Keratinocyte (primary cell): Measurements from ENCODE around the gene IL17RD. TPM values are rescaled to one million over a fixed set of nuclear protein-coding genes. Genes with fewer than 3 reads are reported as not detected.

Experiments
- DNase-seq: peaks from one replicate; pipeline ENCODE4 v3.0.0-alpha.2; 2011; ENCODE audit warnings: low read depth, missing footprints, low spot score
- FAIRE-seq: peaks from 2 replicates; lab custom pipeline; 2011; peaks lifted over from hg19 to GRCh38; lab: Jason Lieb, UNC
- H2AFZ ChIP-seq: 2 replicates; pipeline ENCODE4 v1.6.0; 2012; ENCODE audit warnings: low read length, control low read depth, inconsistent platforms; ENCODE audit not compliant: control insufficient read depth
- H3K27ac ChIP-seq: 2 replicates; pipeline ENCODE4 v1.5.1; 2011; ENCODE audit warnings: low read length; ENCODE audit not compliant: control insufficient read depth, insufficient read depth
- H3K27me3 ChIP-seq: 3 replicates; pipeline ENCODE4 v1.6.0; 2011; ENCODE audit warnings: low read length; ENCODE audit not compliant: control insufficient read depth, insufficient read depth; ENCODE audit errors: extremely low read depth
- H3K36me3 ChIP-seq, 2 experiments: 2 replicates in 1 of 2; 3 replicates in 1 of 2; pipeline ENCODE4 v1.5.1; 2011; ENCODE audit warnings: low read length in 2 of 2, mild to moderate bottlenecking in 1 of 2; ENCODE audit not compliant: control insufficient read depth in 2 of 2, insufficient read depth in 2 of 2; ENCODE audit errors: extremely low read depth in 1 of 2
- H3K4me1 ChIP-seq: 3 replicates; pipeline ENCODE4 v1.5.1; 2011; ENCODE audit warnings: low read length; ENCODE audit not compliant: control insufficient read depth, insufficient read depth; ENCODE audit errors: extremely low read depth
- H3K4me2 ChIP-seq: 3 replicates; pipeline ENCODE4 v1.6.0; 2011; ENCODE audit warnings: low read depth, low read length; ENCODE audit not compliant: control insufficient read depth, insufficient read depth; ENCODE audit errors: extremely low read depth
- H3K4me3 ChIP-seq, 3 experiments: fragments of 200-600 bp in 1 of 3; sonication (generic) in 1 of 3; 2 replicates in 2 of 3; 3 replicates in 1 of 3; pipeline ENCODE4 v1.5.1; 2011 to 2016; ENCODE audit warnings: low read length in 3 of 3, mild to moderate bottlenecking in 3 of 3, control low read depth in 2 of 3, inconsistent platforms in 1 of 3, low read depth in 1 of 3, mixed read lengths in 1 of 3, mixed run types in 1 of 3, moderate library complexity in 1 of 3; ENCODE audit not compliant: control insufficient read depth in 2 of 3, insufficient read depth in 2 of 3; ENCODE audit errors: extremely low read depth in 1 of 3
- H3K79me2 ChIP-seq: 2 replicates; pipeline ENCODE4 v1.6.0; 2012; ENCODE audit warnings: low read length; ENCODE audit not compliant: control insufficient read depth, insufficient read depth
- H3K9ac ChIP-seq: 3 replicates; pipeline ENCODE4 v1.6.0; 2011; ENCODE audit warnings: low read length; ENCODE audit not compliant: control insufficient read depth, insufficient read depth; ENCODE audit errors: extremely low read depth
- H3K9me1 ChIP-seq: 3 replicates; pipeline ENCODE4 v1.6.0; 2011; ENCODE audit warnings: low read length; ENCODE audit not compliant: control insufficient read depth, insufficient read depth; ENCODE audit errors: extremely low read depth
- H3K9me3 ChIP-seq: 2 replicates; pipeline ENCODE4 v1.5.1; 2012; ENCODE audit warnings: low read depth, low read length; ENCODE audit not compliant: control insufficient read depth
- H4K20me1 ChIP-seq: 3 replicates; pipeline ENCODE4 v1.6.0; 2011; ENCODE audit warnings: low read length; ENCODE audit not compliant: control insufficient read depth, insufficient read depth; ENCODE audit errors: extremely low read depth
- EZH2 ChIP-seq: IDR thresholded peaks from one replicate; pipeline ENCODE4 v1.6.1; 2012; ENCODE audit warnings: inconsistent platforms, mild to moderate bottlenecking, low read length, moderate library complexity
- dilution Hi-C: fragments of 300-500 bp; cut with MboI; formaldehyde crosslinking; loops from one replicate; pipeline ENCODE4 v1.7.0; 2020; ENCODE audit warnings: low sequenced_read_pairs; ENCODE audit not compliant: extremely low pct_ligation_motif_present
- polyA plus RNA-seq, 5 experiments: library from polyadenylated mRNA; depleted of rRNA in 3 of 5; stranded (reverse) in 3 of 5; stranded (forward) in 1 of 5; unstranded in 1 of 5; fragments of >200 nt; gene quantifications; 1 replicate in 1 of 5; 2 replicates in 3 of 5; 3 replicates in 1 of 5; pipeline versions ENCODE4 v1.2.1 to v1.2.3, GENCODE V29; 2011 to 2012; ENCODE audit warnings: missing spikeins in 2 of 5, low read depth in 1 of 5, low replicate concordance in 1 of 5
- TF ChIP-seq, protein P1 (sequence below), 3 experiments: IDR thresholded peaks in 1 of 3; conservative IDR thresholded peaks in 1 of 3; optimal IDR thresholded peaks in 1 of 3; 2 replicates in 2 of 3; 3 replicates in 1 of 3; pipeline versions ENCODE3 to v1.5.1; 2011; ENCODE audit warnings: low read length in 3 of 3, mild to moderate bottlenecking in 3 of 3, moderate library complexity in 2 of 3, control low read depth in 1 of 3, inconsistent platforms in 1 of 3; ENCODE audit not compliant: insufficient read depth in 2 of 3; ENCODE audit errors: extremely low read depth in 1 of 3

The IL17RD gene
- polyA plus RNA-seq, 1 donor (not counting 4 experiments of a cell fraction or from before 2014, with no cell fraction given) = 1.4 TPM

DNA sequence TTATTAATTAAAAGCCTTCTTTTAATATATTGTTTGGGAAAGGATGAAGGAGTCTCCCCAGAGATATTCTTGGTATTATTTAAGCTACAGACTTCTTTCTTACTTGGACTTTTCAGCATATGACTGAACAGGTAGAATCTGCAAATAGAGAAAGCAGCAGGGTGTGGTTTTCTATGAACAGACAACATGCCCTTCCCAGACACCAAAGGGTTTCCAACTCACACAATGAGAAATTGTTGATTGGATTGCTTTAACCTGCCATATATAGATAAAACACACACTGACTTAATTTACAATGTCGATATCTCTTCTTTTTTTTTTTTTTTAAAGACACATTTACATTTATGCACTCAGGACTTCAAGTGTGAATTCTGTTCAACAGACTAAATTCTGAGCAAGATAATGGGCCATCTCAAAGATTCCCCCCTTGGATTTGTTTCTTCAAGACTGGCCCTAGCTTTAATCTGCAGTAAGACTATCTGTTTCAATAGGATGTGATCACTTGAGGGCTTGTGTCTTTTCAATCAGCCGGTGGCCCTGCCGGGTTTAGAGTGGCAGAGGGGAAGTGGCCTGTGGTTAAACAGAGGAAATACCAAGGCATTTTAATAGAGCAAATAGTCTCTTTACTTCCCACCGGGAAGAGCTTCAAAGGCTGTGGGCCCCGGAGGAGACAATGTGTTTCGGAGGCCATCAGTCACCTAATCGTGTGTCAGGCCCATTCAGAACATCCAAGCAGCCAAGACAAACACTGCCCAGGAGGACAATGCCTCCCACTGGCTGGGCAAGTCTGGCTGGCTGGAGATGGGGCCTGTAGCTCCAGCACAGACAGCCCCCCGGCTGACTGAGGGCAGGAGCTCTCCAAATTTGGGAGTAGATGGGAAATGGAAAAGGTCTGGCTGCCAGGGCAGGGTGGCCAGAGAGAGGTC lies 6.1 kb downstream of the IL17RD start:
- H2AFZ ChIP-seq = no peak overlapping the region
- no peak overlapping the region for H3K27ac ChIP-seq
- H3K9ac ChIP-seq = no peak overlapping the region
- TF ChIP-seq EZH2 = no peak
- TF ChIP-seq, protein P1, sequence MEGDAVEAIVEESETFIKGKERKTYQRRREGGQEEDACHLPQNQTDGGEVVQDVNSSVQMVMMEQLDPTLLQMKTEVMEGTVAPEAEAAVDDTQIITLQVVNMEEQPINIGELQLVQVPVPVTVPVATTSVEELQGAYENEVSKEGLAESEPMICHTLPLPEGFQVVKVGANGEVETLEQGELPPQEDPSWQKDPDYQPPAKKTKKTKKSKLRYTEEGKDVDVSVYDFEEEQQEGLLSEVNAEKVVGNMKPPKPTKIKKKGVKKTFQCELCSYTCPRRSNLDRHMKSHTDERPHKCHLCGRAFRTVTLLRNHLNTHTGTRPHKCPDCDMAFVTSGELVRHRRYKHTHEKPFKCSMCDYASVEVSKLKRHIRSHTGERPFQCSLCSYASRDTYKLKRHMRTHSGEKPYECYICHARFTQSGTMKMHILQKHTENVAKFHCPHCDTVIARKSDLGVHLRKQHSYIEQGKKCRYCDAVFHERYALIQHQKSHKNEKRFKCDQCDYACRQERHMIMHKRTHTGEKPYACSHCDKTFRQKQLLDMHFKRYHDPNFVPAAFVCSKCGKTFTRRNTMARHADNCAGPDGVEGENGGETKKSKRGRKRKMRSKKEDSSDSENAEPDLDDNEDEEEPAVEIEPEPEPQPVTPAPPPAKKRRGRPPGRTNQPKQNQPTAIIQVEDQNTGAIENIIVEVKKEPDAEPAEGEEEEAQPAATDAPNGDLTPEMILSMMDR (optimal IDR thresholded peaks at IDR 0.05 in 1 of 3, IDR thresholded peaks at IDR 0.05 in 1 of 3, conservative IDR thresholded peaks at IDR 0.05 in 1 of 3; ENCODE audit: extremely low read depth in 1 of 3, insufficient read depth in 2 of 3, low read length in 3 of 3) = no peak
- H3K4me3 ChIP-seq = no peak overlapping the region
- peaks cover 3% of the 10 kb centered on the region for H4K20me1 ChIP-seq
- H3K36me3 ChIP-seq = no peaks in the 10 kb centered on the region
- DNase-seq (no peak), FAIRE-seq (no peak)
- H3K9me1 ChIP-seq = no peaks in the 10 kb centered on the region
- dilution Hi-C loops = no loop called here
- peaks cover 8% of the 10 kb centered on the region for H3K27me3 ChIP-seq
- no peaks in the 10 kb centered on the region for H3K79me2 ChIP-seq
- H3K4me1 ChIP-seq = no peaks in the 10 kb centered on the region
- H3K4me2 ChIP-seq = no peak overlapping the region
- no peaks in the 10 kb centered on the region for H3K9me3 ChIP-seq

DNA sequence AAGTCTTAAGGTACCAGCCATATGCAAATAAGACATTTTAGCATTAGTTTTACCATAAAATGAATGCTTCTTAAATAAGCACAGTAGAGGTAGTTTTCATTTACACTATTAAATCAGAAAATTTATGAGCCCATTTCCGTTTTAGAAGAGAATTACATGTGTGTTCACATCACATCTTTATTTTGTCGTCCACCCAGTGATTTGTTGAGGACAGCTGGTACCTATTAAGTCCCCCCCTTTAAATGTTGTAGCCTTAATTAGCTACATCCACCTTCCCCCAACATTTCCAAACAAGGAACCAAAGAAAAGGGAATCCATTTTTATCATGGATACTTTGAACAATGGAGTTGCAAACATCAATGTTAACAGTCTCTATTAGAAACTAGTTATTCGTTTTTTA lies 6.8 kb downstream of the IL17RD start:
- Histone ChIP-seq H2AFZ (no peak overlapping the region), H3K27me3 (peaks cover 6% of the 10 kb centered on the region), H3K27ac (no peak overlapping the region), H3K4me3 (no peak overlapping the region), H3K4me1 (no peaks in the 10 kb centered on the region), H4K20me1 (peaks cover 3% of the 10 kb centered on the region), H3K36me3 (no peaks in the 10 kb centered on the region), H3K9me1 (no peaks in the 10 kb centered on the region), H3K9me3 (no peaks in the 10 kb centered on the region), H3K79me2 (no peaks in the 10 kb centered on the region), H3K4me2 (no peak overlapping the region), H3K9ac (no peak overlapping the region)
- no peak for TF ChIP-seq EZH2
- TF ChIP-seq, protein P1 (optimal IDR thresholded peaks at IDR 0.05 in 1 of 3, IDR thresholded peaks at IDR 0.05 in 1 of 3, conservative IDR thresholded peaks at IDR 0.05 in 1 of 3; ENCODE audit: extremely low read depth in 1 of 3, insufficient read depth in 2 of 3, low read length in 3 of 3) = no peak
- FAIRE-seq = no peak
- DNase-seq = no peak
- dilution Hi-C loops = no loop called here
